CD4-positive, alpha-beta T cell (primary cell): ENCODE data around the gene PHEX. TPM values are rescaled to one million over a fixed set of nuclear protein-coding genes. Genes with fewer than 3 reads are reported as not detected.

Source experiments
- ATAC-seq: fragments of 200-7000 bp; cut with Tn5 transposase; one replicate; pipeline ENCODE4 v1.10.0; 2022; ENCODE audit warnings: mild to moderate bottlenecking; ENCODE audit not compliant: poor library complexity
- CTCF ChIA-PET: fragments of 350-600 bp; sonication (Branson Sonifier 250); formaldehyde crosslinking; loops from one replicate; lab custom pipeline; 2021; ENCODE audit warnings: antibody characterized with exemption, inconsistent platforms; lab: Charles Lee
- POLR2A ChIA-PET: fragments of 350-600 bp; sonication (Branson Sonifier 250); formaldehyde crosslinking; loops from one replicate; lab custom pipeline; 2021; ENCODE audit warnings: antibody characterized with exemption, inconsistent platforms; lab: Charles Lee
- DNase-seq, 14 experiments: peaks; one replicate each; pipeline ENCODE4 v3.0.0-alpha.2; 2013 to 2020; ENCODE audit warnings: mixed read lengths in 2 of 14
- H3K27ac ChIP-seq, 2 donors: one replicate each; pipeline versions ENCODE4 v1.5.1 to v1.7.0; 2013; ENCODE audit warnings: low read length in 2 of 2, low read depth in 1 of 2, mild to moderate bottlenecking in 1 of 2
- H3K27me3 ChIP-seq, 2 experiments: 1 replicate in 1 of 2; 2 replicates in 1 of 2; pipeline versions ENCODE4 v1.6.1 to v1.7.0; 2013; ENCODE audit warnings: low read length in 2 of 2, control low read depth in 1 of 2, mild to moderate bottlenecking in 1 of 2, moderate library complexity in 1 of 2; ENCODE audit not compliant: insufficient read depth in 2 of 2, control insufficient read depth in 1 of 2
- H3K36me3 ChIP-seq: one replicate; pipeline ENCODE4 v1.6.1; 2013; ENCODE audit warnings: low read length, control low read depth; ENCODE audit not compliant: insufficient read depth
- H3K4me1 ChIP-seq: one replicate; pipeline ENCODE4 v1.6.1; 2013; ENCODE audit warnings: low read length, control low read depth; ENCODE audit not compliant: insufficient read depth
- H3K4me3 ChIP-seq: one replicate; pipeline ENCODE4 v1.5.1; 2013; ENCODE audit warnings: mild to moderate bottlenecking, low read length, moderate library complexity
- H3K9me3 ChIP-seq, 2 experiments: 1 replicate in 1 of 2; 2 replicates in 1 of 2; pipeline versions ENCODE4 v1.6.1 to v1.7.0; 2013; ENCODE audit warnings: low read length in 2 of 2, mild to moderate bottlenecking in 2 of 2, control low read depth in 1 of 2, moderate library complexity in 1 of 2; ENCODE audit not compliant: control insufficient read depth in 1 of 2, insufficient read depth in 1 of 2
- H3K27ac Mint-ChIP-seq: one replicate; pipeline ENCODE4 v1.8.0; 2020; ENCODE audit warnings: mixed read lengths
- H3K27me3 Mint-ChIP-seq: one replicate; pipeline ENCODE4 v1.8.0; 2021; ENCODE audit warnings: mixed read lengths
- H3K36me3 Mint-ChIP-seq: one replicate; pipeline ENCODE4 v1.8.0; 2021; ENCODE audit warnings: low read depth, mixed read lengths
- H3K4me1 Mint-ChIP-seq: one replicate; pipeline ENCODE4 v1.8.0; 2021; ENCODE audit warnings: low read depth, mixed read lengths
- H3K4me3 Mint-ChIP-seq: one replicate; pipeline ENCODE4 v1.8.0; 2020; ENCODE audit warnings: mild to moderate bottlenecking, mixed read lengths
- H3K9me3 Mint-ChIP-seq: one replicate; pipeline ENCODE4 v1.8.0; 2020; ENCODE audit warnings: mixed read lengths
- CTCF ChIP-seq: fragments of 200-600 bp; IDR thresholded peaks from one replicate; pipeline ENCODE4 v1.8.0; 2022; ENCODE audit warnings: antibody characterized with exemption, mild to moderate bottlenecking
- intact Hi-C, 2 experiments: fragments of 100-400 bp; cut with DNase I in 1 of 2; cut with micrococcal nuclease in 1 of 2; formaldehyde crosslinking; loops; one replicate each; pipeline versions ENCODE4 v1.15.1 to v1.9.0; 2023 to 2025; cut with DNase I, micrococcal nuclease
- total RNA-seq, 174 experiments: library from RNA in 2 of 174; stranded (reverse) in 2 of 174; gene quantifications; one replicate each; pipeline ENCODE4 v1.2.3 and lab custom pipeline; 2021 to 2026

The PHEX gene
- total RNA-seq, 2 experiments from 2014 or later, result 0.08 to 0.14 TPM

GRCh38 chrX:22135994-22136684, 104.0 kb downstream of the PHEX start:
- Mint-ChIP-seq H3K4me3 (peak overlapping the region; percentile 71), H3K27me3 (no peaks in the 10 kb centered on the region), H3K9me3 (no peaks in the 10 kb centered on the region), H3K27ac (no peak overlapping the region), H3K36me3 (no peaks in the 10 kb centered on the region), H3K4me1 (peaks cover 10% of the 10 kb centered on the region)
- intact Hi-C loops, result loop anchor here (2.0 to 10.0 kb wide), 5 partner anchors 57 to 1766 kb away; no protein-coding TSS in a partner anchor
- Histone ChIP-seq H3K4me3 (no peak overlapping the region), H3K9me3 (no peaks in the 10 kb centered on the region), H3K4me1 (peaks cover 3% of the 10 kb centered on the region), H3K36me3 (no peaks in the 10 kb centered on the region), H3K27ac (no peak overlapping the region), H3K27me3 (no peaks in the 10 kb centered on the region)
- peak; percentile 62 for TF ChIP-seq CTCF
- ChIA-PET POLR2A (interaction anchor here (1.2 kb wide), 1 partner anchor 161 kb away, joined by 6 read pairs; no protein-coding TSS in a partner anchor), CTCF (interaction anchor here (1.0 to 1.4 kb wide), 8 partner anchors 9 to 612 kb away, joined by 3 to 6 read pairs (median 4); no protein-coding TSS in a partner anchor)
- peak in 6 of 14 experiments; percentile 1 to 58 (median 38) for DNase-seq
- ATAC-seq, result peak; percentile 44

GRCh38 chrX:22136711-22137110, 104.6 kb downstream of the PHEX start:
- Mint-ChIP-seq H3K9me3 (no peaks in the 10 kb centered on the region), H3K4me3 (no peak overlapping the region), H3K4me1 (peaks cover 10% of the 10 kb centered on the region), H3K27me3 (no peaks in the 10 kb centered on the region), H3K27ac (no peak overlapping the region), H3K36me3 (no peaks in the 10 kb centered on the region)
- no peak for TF ChIP-seq CTCF
- Histone ChIP-seq H3K4me3 (no peak overlapping the region), H3K36me3 (no peaks in the 10 kb centered on the region), H3K27ac (no peak overlapping the region), H3K9me3 (no peaks in the 10 kb centered on the region), H3K4me1 (peaks cover 3% of the 10 kb centered on the region), H3K27me3 (no peaks in the 10 kb centered on the region)
- POLR2A ChIA-PET, result no interaction called here
- no peak for DNase-seq
- ATAC-seq, result no peak
- intact Hi-C loops, result loop anchor here (2.0 to 10.0 kb wide), 5 partner anchors 56 to 1766 kb away; no protein-coding TSS in a partner anchor
- CTCF ChIA-PET, result interaction anchor here (1.1 to 1.4 kb wide), 2 partner anchors 8 to 22 kb away, joined by 4 to 6 read pairs; no protein-coding TSS in a partner anchor

- Histone ChIP-seq H3K36me3 (no peaks in the 10 kb centered on the region), H3K4me1 (peaks cover 3% of the 10 kb centered on the region), H3K4me3 (no peak overlapping the region), H3K27me3 (no peaks in the 10 kb centered on the region), H3K27ac (no peak overlapping the region), H3K9me3 (no peaks in the 10 kb centered on the region)
- intact Hi-C loops, result loop anchor here (5.0 to 10.0 kb wide), 4 partner anchors 55 to 1762 kb away; no protein-coding TSS in a partner anchor
- Mint-ChIP-seq H3K4me3 (no peak overlapping the region), H3K36me3 (no peaks in the 10 kb centered on the region), H3K27ac (no peak overlapping the region), H3K4me1 (peaks cover 10% of the 10 kb centered on the region), H3K27me3 (no peaks in the 10 kb centered on the region), H3K9me3 (no peaks in the 10 kb centered on the region)
- ChIA-PET POLR2A (no interaction called here), CTCF (interaction anchor here (1.5 kb wide), 1 partner anchor 9 kb away, joined by 4 read pairs; no protein-coding TSS in a partner anchor)
- no peak for TF ChIP-seq CTCF
- no peak for ATAC-seq
- DNase-seq, result no peak
These were observed 107.7 kb downstream of the PHEX start for GRCh38 chrX:22139822-22140221.
